Loucy (cell line): ENCODE measurements around the gene CD84.

Experiments
- H2AFZ ChIP-seq: fragments of 200-600 bp; sonication (generic); 2 replicates; pipeline ENCODE4 v1.6.0; 2016; ENCODE audit warnings: antibody characterized with exemption, mild to moderate bottlenecking, low read length, moderate library complexity
- H3F3A ChIP-seq: fragments of 200-600 bp; 2 replicates; pipeline ENCODE4 v1.6.0; 2016; ENCODE audit warnings: antibody characterized with exemption, low read depth, mild to moderate bottlenecking
- H3K27me3 ChIP-seq: fragments of 200-600 bp; sonication (generic); 2 replicates; pipeline ENCODE4 v1.6.1; 2014; ENCODE audit warnings: low read length, mild to moderate bottlenecking; ENCODE audit not compliant: insufficient read depth, poor library complexity, severe bottlenecking
- H3K36me3 ChIP-seq: fragments of 200-600 bp; sonication (generic); 2 replicates; pipeline ENCODE4 v1.6.1; 2016; ENCODE audit warnings: low read length; ENCODE audit not compliant: insufficient read depth
- H3K4me1 ChIP-seq: fragments of 200-600 bp; sonication (generic); 2 replicates; pipeline ENCODE4 v1.5.1; 2014; ENCODE audit warnings: low read length, mild to moderate bottlenecking; ENCODE audit not compliant: insufficient read depth, poor library complexity, severe bottlenecking
- H3K4me2 ChIP-seq: fragments of 200-600 bp; sonication (generic); 2 replicates; pipeline ENCODE4 v1.6.0; 2014; ENCODE audit warnings: antibody characterized with exemption, low read length, low read depth, mild to moderate bottlenecking; ENCODE audit not compliant: poor library complexity, severe bottlenecking
- H3K4me3 ChIP-seq: fragments of 200-600 bp; sonication (generic); 2 replicates; pipeline ENCODE4 v1.5.1; 2014; ENCODE audit warnings: low read length, mild to moderate bottlenecking, mixed read lengths; ENCODE audit not compliant: poor library complexity, severe bottlenecking
- H3K79me2 ChIP-seq: fragments of 200-600 bp; sonication (generic); 2 replicates; pipeline ENCODE4 v1.6.1; 2014; ENCODE audit warnings: low read length; ENCODE audit not compliant: insufficient read depth
- H3K9ac ChIP-seq: fragments of 200-600 bp; sonication (generic); 2 replicates; pipeline ENCODE4 v1.6.0; 2014; ENCODE audit warnings: mild to moderate bottlenecking, low read depth, low read length, moderate library complexity; ENCODE audit not compliant: poor library complexity, severe bottlenecking
- H3K9me2 ChIP-seq: fragments of 200-600 bp; sonication (generic); replicated peaks from 2 replicates; pipeline ENCODE4 v1.6.1; 2016; ENCODE audit warnings: low read depth, low read length, mixed read lengths
- H3K9me3 ChIP-seq: fragments of 200-600 bp; sonication (generic); 2 replicates; pipeline ENCODE4 v1.6.1; 2014; ENCODE audit warnings: mild to moderate bottlenecking, antibody characterized with exemption, low read length, low read depth; ENCODE audit not compliant: insufficient read depth
- H4K20me1 ChIP-seq: fragments of 200-600 bp; sonication (generic); 2 replicates; pipeline ENCODE4 v1.6.0; 2014; ENCODE audit warnings: antibody characterized with exemption, low read length, mild to moderate bottlenecking; ENCODE audit not compliant: insufficient read depth, poor library complexity, severe bottlenecking
- CTCF ChIP-seq: fragments of 200-600 bp; sonication (generic); conservative IDR thresholded peaks from 2 replicates; pipeline ENCODE4 v1.5.1; 2014; ENCODE audit warnings: mild to moderate bottlenecking, antibody characterized with exemption, low read length
- EZH2phosphoT487 ChIP-seq: fragments of 200-600 bp; IDR thresholded peaks from 2 replicates; pipeline ENCODE4 v1.6.1; 2018; ENCODE audit warnings: antibody characterized with exemption, mild to moderate bottlenecking, moderate library complexity, borderline replicate concordance

The CD84 gene

GRCh38 chr1:160540859-160541233 is 38.5 kb downstream of the CD84 start:
- no peaks in the 10 kb centered on the region for H3K79me2 ChIP-seq
- no peaks in the 10 kb centered on the region for H4K20me1 ChIP-seq
- H3K4me3 ChIP-seq: peak overlapping the region; percentile 49
- H3K4me1 ChIP-seq: peaks cover 56% of the 10 kb centered on the region
- H3K36me3 ChIP-seq: no peaks in the 10 kb centered on the region
- H3K9ac ChIP-seq: peak overlapping the region; percentile 68
- H3K9me2 ChIP-seq: no peaks in the 10 kb centered on the region
- peaks cover 1% of the 10 kb centered on the region; the same call in 1 of the 2 replicates for H3K9me3 ChIP-seq
- peaks cover 26% of the 10 kb centered on the region for H3F3A ChIP-seq
- H2AFZ ChIP-seq: no peak overlapping the region
- peak overlapping the region; percentile 73 for H3K4me2 ChIP-seq
- H3K27me3 ChIP-seq: no peaks in the 10 kb centered on the region
- TF ChIP-seq CTCF (no peak), EZH2phosphoT487 (no peak)

- Histone ChIP-seq H3K36me3 (no peaks in the 10 kb centered on the region), H4K20me1 (no peaks in the 10 kb centered on the region), H3K4me3 (peak overlapping the region; percentile 49), H3K9me3 (peaks cover 7% of the 10 kb centered on the region; the same call in 1 of the 2 replicates), H3K9ac (peak overlapping the region; percentile 72), H3K4me2 (peak overlapping the region; percentile 73), H2AFZ (no peak overlapping the region), H3K27me3 (no peaks in the 10 kb centered on the region), H3K79me2 (no peaks in the 10 kb centered on the region), H3F3A (peaks cover 26% of the 10 kb centered on the region), H3K4me1 (peaks cover 56% of the 10 kb centered on the region), H3K9me2 (no peaks in the 10 kb centered on the region)
- TF ChIP-seq CTCF (no peak), EZH2phosphoT487 (no peak)
These were observed 39.1 kb downstream of the CD84 start for GRCh38 chr1:160539990-160540858.

GRCh38 chr1:160539684-160539989 is 39.7 kb downstream of the CD84 start:
- Histone ChIP-seq H3K9me3 (peaks cover 11% of the 10 kb centered on the region; the same call in 1 of the 2 replicates), H3K9me2 (no peaks in the 10 kb centered on the region), H4K20me1 (no peaks in the 10 kb centered on the region), H3K4me2 (peak overlapping the region; percentile 73), H3F3A (peaks cover 26% of the 10 kb centered on the region), H3K79me2 (no peaks in the 10 kb centered on the region), H3K4me1 (peaks cover 52% of the 10 kb centered on the region), H2AFZ (no peak overlapping the region), H3K36me3 (no peaks in the 10 kb centered on the region), H3K4me3 (peak overlapping the region; percentile 46), H3K27me3 (no peaks in the 10 kb centered on the region), H3K9ac (peak overlapping the region; percentile 72)
- TF ChIP-seq EZH2phosphoT487: no peak
- TF ChIP-seq CTCF: no peak
